Ascending aorta (tissue), 2 donors: ENCODE data around the gene ZKSCAN1. TPM values are rescaled to one million over a fixed set of nuclear protein-coding genes. Genes with fewer than 3 reads are reported as not detected.

ENCODE experiments used
- DNase-seq, 2 donors: peaks; one replicate each; pipeline ENCODE4 v3.0.0-alpha.2; 2019; ENCODE audit warnings: low spot score in 2 of 2
- H3K27ac ChIP-seq, 2 donors: fragments of 200-600 bp; sonication (generic); one replicate each; pipeline ENCODE4 v1.5.1; 2016 to 2017; ENCODE audit warnings: mild to moderate bottlenecking in 1 of 2
- H3K27me3 ChIP-seq: fragments of 200-600 bp; sonication (generic); one replicate; pipeline ENCODE4 v1.5.1; 2017
- H3K36me3 ChIP-seq, 2 donors: fragments of 200-600 bp; sonication (generic); one replicate each; pipeline ENCODE4 v1.5.1; 2016
- H3K4me1 ChIP-seq, 2 donors: fragments of 200-600 bp; sonication (generic); one replicate each; pipeline ENCODE4 v1.5.1; 2016 to 2017; ENCODE audit warnings: mild to moderate bottlenecking in 1 of 2
- H3K4me3 ChIP-seq, 2 donors: fragments of 200-600 bp; sonication (generic); one replicate each; pipeline ENCODE4 v1.5.1; 2016 to 2017; ENCODE audit warnings: mild to moderate bottlenecking in 1 of 2
- H3K9me3 ChIP-seq, 2 donors: fragments of 200-600 bp; sonication (generic); one replicate each; pipeline ENCODE4 v1.5.1; 2016
- CTCF ChIP-seq, 3 experiments: fragments of 200-600 bp in 2 of 3; fragments of 450-650 bp in 1 of 3; sonication (generic) in 2 of 3; IDR thresholded peaks; one replicate each; pipeline ENCODE4 v1.5.1; 2016 to 2019; ENCODE audit warnings: antibody characterized with exemption in 3 of 3, mild to moderate bottlenecking in 1 of 3, moderate library complexity in 1 of 3
- intact Hi-C: fragments of 100-400 bp; cut with DNase I; formaldehyde crosslinking; loops from one replicate; pipeline ENCODE4 v1.15.1; 2023
- total RNA-seq: library from RNA; depleted of rRNA; stranded (reverse); fragments of >200 nt; gene quantifications from one replicate; pipeline ENCODE4 v1.1.0, GENCODE V29; 2016

The ZKSCAN1 gene
- total RNA-seq, 1 donor from 2014 or later = 19.9 TPM

- DNase-seq = no peak
- H3K27ac ChIP-seq = no peak overlapping the region
Observed at GRCh38 chr7:100024020-100024619, 8.7 kb downstream of the ZKSCAN1 start.

GRCh38 chr7:100027197-100027596, 11.8 kb downstream of the ZKSCAN1 start:
- peaks cover 74 to 88% of the 10 kb centered on the region in 2 donors for H3K36me3 ChIP-seq
- no peak for TF ChIP-seq CTCF (IDR thresholded peaks at IDR 0.05)

More at GRCh38 chr7:100024020-100024619, 8.7 kb downstream of the ZKSCAN1 start:
- no peak for TF ChIP-seq CTCF (IDR thresholded peaks at IDR 0.05)
- H3K4me3 ChIP-seq = no peak overlapping the region
- H3K9me3 ChIP-seq = no peaks in the 10 kb centered on the region
- intact Hi-C loops = no loop called here
- H3K36me3 ChIP-seq = peaks cover 52 to 64% of the 10 kb centered on the region in 2 donors
- no peaks in the 10 kb centered on the region for H3K4me1 ChIP-seq
- H3K27me3 ChIP-seq = no peaks in the 10 kb centered on the region

GRCh38 chr7:100029596-100029995, 14.2 kb downstream of the ZKSCAN1 start:
- Histone ChIP-seq H3K27me3 (no peaks in the 10 kb centered on the region), H3K9me3 (no peaks in the 10 kb centered on the region), H3K27ac (no peak overlapping the region), H3K36me3 (peaks cover 76 to 90% of the 10 kb centered on the region in 2 donors), H3K4me1 (no peaks in the 10 kb centered on the region), H3K4me3 (no peak overlapping the region)
- intact Hi-C loops = no loop called here
- TF ChIP-seq CTCF (IDR thresholded peaks at IDR 0.05) = no peak
- DNase-seq = no peak

More at GRCh38 chr7:100027197-100027596, 11.8 kb downstream of the ZKSCAN1 start:
- Histone ChIP-seq H3K4me3 (no peak overlapping the region), H3K9me3 (no peaks in the 10 kb centered on the region), H3K27me3 (no peaks in the 10 kb centered on the region), H3K4me1 (no peaks in the 10 kb centered on the region), H3K27ac (no peak overlapping the region)
- DNase-seq = no peak
- intact Hi-C loops = no loop called here

- Histone ChIP-seq H3K27me3 (no peaks in the 10 kb centered on the region), H3K4me3 (no peak overlapping the region), H3K27ac (no peak overlapping the region), H3K9me3 (no peaks in the 10 kb centered on the region), H3K36me3 (peaks cover 55 to 64% of the 10 kb centered on the region in 2 donors), H3K4me1 (no peaks in the 10 kb centered on the region)
- TF ChIP-seq CTCF (IDR thresholded peaks at IDR 0.05) = no peak
- DNase-seq = no peak
- intact Hi-C loops = no loop called here
Observed at GRCh38 chr7:100033526-100033925, 18.1 kb downstream of the ZKSCAN1 start.

- no peak for TF ChIP-seq CTCF (IDR thresholded peaks at IDR 0.05)
- Histone ChIP-seq H3K4me3 (no peak overlapping the region), H3K36me3 (peaks cover 50 to 56% of the 10 kb centered on the region in 2 donors), H3K9me3 (no peaks in the 10 kb centered on the region), H3K4me1 (no peaks in the 10 kb centered on the region), H3K27me3 (no peaks in the 10 kb centered on the region), H3K27ac (no peak overlapping the region)
- intact Hi-C loops = no loop called here
- DNase-seq = no peak
Observed at GRCh38 chr7:100034871-100035510, 19.6 kb downstream of the ZKSCAN1 start.
